GM19452 (cell line): ENCODE measurements around the gene MRPL33.

Experiments
- ATAC-seq: cut with Tn5 transposase; IDR thresholded peaks from one replicate; pipeline ENCODE4 v1.9.1; 2021; ENCODE audit not compliant: unreplicated experiment

Gene MRPL33

GRCh38 chr2:27771548-27772335, at the start of gene MRPL33:
Gene MRPL33 (plus strand): TSS chr2:27771719. CDS start chr2:27771778, 59 bp downstream.
- peak; percentile 96 for ATAC-seq

- no peak for ATAC-seq
Observed at GRCh38 chr2:27721884-27722485, 49.5 kb upstream of the MRPL33 start.

- no peak for ATAC-seq
Observed at GRCh38 chr2:27723372-27724144, 48.0 kb upstream of the MRPL33 start.

GRCh38 chr2:27724191-27724590, 47.3 kb upstream of the MRPL33 start:
- ATAC-seq: no peak

- ATAC-seq: no peak
Observed at GRCh38 chr2:27724905-27725701, 46.4 kb upstream of the MRPL33 start.

DNA sequence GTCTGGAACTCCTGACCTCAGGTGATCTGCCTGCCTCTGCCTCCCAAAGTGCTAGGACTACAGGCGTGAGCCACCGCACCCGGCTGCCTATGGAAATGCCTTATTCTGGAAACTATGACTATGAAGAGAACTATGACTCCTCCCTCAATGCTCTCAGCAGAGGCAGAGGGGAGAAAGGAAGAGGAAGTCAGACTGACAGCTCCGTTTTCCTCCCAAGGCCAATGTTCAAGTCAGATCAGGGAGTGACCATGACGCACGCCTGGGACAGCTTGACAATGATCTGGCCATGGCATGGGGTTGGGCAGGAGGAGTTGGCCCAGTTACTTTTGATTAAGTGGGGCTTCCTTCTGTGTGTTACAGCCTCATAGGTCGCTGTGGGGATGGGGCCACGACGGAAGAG, 44.3 kb upstream of the MRPL33 start:
- ATAC-seq: no peak

GRCh38 chr2:27728081-27728858, 43.2 kb upstream of the MRPL33 start:
- ATAC-seq: no peak

DNA sequence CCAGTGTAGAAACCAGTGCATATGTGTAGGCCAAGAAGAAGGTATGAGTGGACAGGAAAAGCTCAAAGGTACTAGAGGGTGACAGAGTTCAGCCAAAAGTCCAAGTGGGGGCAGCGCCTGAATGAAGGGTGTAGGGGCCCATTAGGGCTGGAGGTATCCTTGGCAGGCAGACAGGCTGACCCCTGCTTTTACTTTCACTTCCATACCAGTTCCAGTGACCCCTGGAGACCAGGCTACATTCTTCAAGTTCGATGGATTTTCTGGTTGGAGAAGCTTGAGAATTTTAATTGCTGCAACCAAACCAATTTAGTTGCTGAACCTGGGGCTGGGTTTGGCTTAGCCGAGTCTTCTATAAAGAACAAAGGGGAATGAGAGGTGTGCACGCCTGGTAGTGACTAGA, 42.3 kb upstream of the MRPL33 start:
- no peak for ATAC-seq

- no peak for ATAC-seq
Observed at GRCh38 chr2:27729614-27730013, 41.9 kb upstream of the MRPL33 start.

- no peak for ATAC-seq
Observed at GRCh38 chr2:27730261-27730662, 41.3 kb upstream of the MRPL33 start.

GRCh38 chr2:27730980-27731691, 40.4 kb upstream of the MRPL33 start:
- ATAC-seq: no peak

DNA sequence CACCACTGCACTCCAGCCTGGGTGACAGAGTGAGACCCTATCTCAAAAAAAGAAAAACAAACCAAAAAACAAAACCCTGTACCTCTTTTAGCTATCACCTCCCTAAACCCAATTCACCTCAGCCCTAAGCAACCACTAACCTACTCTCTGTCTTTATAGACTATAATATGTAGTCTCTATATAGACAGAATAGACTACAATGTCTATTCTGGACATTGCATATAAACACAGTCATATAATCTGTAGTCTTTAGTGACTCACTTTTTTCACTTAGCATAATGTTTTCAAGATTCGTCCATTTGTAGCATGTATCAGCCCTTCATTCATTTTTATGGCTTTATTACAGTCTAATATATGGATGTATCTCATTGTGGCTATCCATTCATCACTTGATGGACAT, 37.2 kb upstream of the MRPL33 start:
- no peak for ATAC-seq

GRCh38 chr2:27735263-27735904, 36.1 kb upstream of the MRPL33 start:
- no peak for ATAC-seq

GRCh38 chr2:27736031-27736889, 35.3 kb upstream of the MRPL33 start:
- ATAC-seq: no peak

- no peak for ATAC-seq
Observed at GRCh38 chr2:27736890-27737204, 34.7 kb upstream of the MRPL33 start.

- no peak for ATAC-seq
Observed at GRCh38 chr2:27737676-27738348, 33.7 kb upstream of the MRPL33 start.

- ATAC-seq: no peak
Observed at GRCh38 chr2:27738349-27739057, 33.0 kb upstream of the MRPL33 start.
